GM21529 (cell line): ENCODE data around the gene OR10P1.

Source experiments
- ATAC-seq: cut with Tn5 transposase; IDR thresholded peaks from one replicate; pipeline ENCODE4 v1.9.1; 2021; ENCODE audit not compliant: unreplicated experiment

OR10P1 gene

GRCh38 chr12:55651299-55651683, 14.6 kb downstream of the OR10P1 start:
- ATAC-seq: no peak

GRCh38 chr12:55652352-55652751, 15.7 kb downstream of the OR10P1 start:
- ATAC-seq: no peak

- ATAC-seq: no peak
Observed at GRCh38 chr12:55653031-55653430, 16.3 kb downstream of the OR10P1 start.

- no peak for ATAC-seq
Observed at GRCh38 chr12:55654511-55655214, 18.0 kb downstream of the OR10P1 start.

- no peak for ATAC-seq
Observed at GRCh38 chr12:55657212-55657611, 20.5 kb downstream of the OR10P1 start.

- no peak for ATAC-seq
Observed at GRCh38 chr12:55658212-55658611, 21.5 kb downstream of the OR10P1 start.

- ATAC-seq: no peak
Observed at GRCh38 chr12:55658635-55659391, 22.1 kb downstream of the OR10P1 start.

- no peak for ATAC-seq
Observed at GRCh38 chr12:55659486-55660385, 23.0 kb downstream of the OR10P1 start.

GRCh38 chr12:55663391-55663790, 26.7 kb downstream of the OR10P1 start:
- no peak for ATAC-seq

GRCh38 chr12:55664826-55665225, 28.1 kb downstream of the OR10P1 start:
- no peak for ATAC-seq

- ATAC-seq: no peak
Observed at GRCh38 chr12:55666508-55666907, 29.8 kb downstream of the OR10P1 start.

- ATAC-seq: no peak
Observed at GRCh38 chr12:55670276-55670675, 33.6 kb downstream of the OR10P1 start.

- no peak for ATAC-seq
Observed at GRCh38 chr12:55671746-55672145, 35.1 kb downstream of the OR10P1 start.

- peak; percentile 100 for ATAC-seq
Observed at GRCh38 chr12:55673638-55674037, 36.9 kb downstream of the OR10P1 start.

GRCh38 chr12:55675666-55676065, 39.0 kb downstream of the OR10P1 start:
- ATAC-seq: no peak

GRCh38 chr12:55676707-55677106, 40.0 kb downstream of the OR10P1 start:
- ATAC-seq: no peak

GRCh38 chr12:55679691-55680090, 43.0 kb downstream of the OR10P1 start:
- no peak for ATAC-seq

GRCh38 chr12:55681142-55682077, 44.7 kb downstream of the OR10P1 start:
- ATAC-seq: no peak

GRCh38 chr12:55682087-55682796, 45.5 kb downstream of the OR10P1 start:
- no peak for ATAC-seq

GRCh38 chr12:55683676-55684075, 47.0 kb downstream of the OR10P1 start:
- no peak for ATAC-seq
